ENCODE data around the gene LRRTM2.

Gene LRRTM2

GRCh38 chr5:138853132-138853531, 22.0 kb downstream of the LRRTM2 start:
- TF ChIP-seq CTCF (IDR thresholded peaks at IDR 0.05; ENCODE audit: insufficient read depth, low read depth, low read length, missing control alignments): no peak
- no peak for DNase-seq (ENCODE audit: low read depth)
- no peak overlapping the region for H3K4me3 ChIP-seq (ENCODE audit: low read depth, low read length)

GRCh38 chr5:138850865-138851435, 24.2 kb downstream of the LRRTM2 start:
- no peak for TF ChIP-seq CTCF (IDR thresholded peaks at IDR 0.05; ENCODE audit: insufficient read depth, low read depth, low read length, missing control alignments)
- DNase-seq (ENCODE audit: low read depth): no peak

GRCh38 chr5:138849882-138850281, 25.3 kb downstream of the LRRTM2 start:
- no peak for TF ChIP-seq CTCF (IDR thresholded peaks at IDR 0.05; ENCODE audit: insufficient read depth, low read depth, low read length, missing control alignments)
- no peak overlapping the region for H3K4me3 ChIP-seq (ENCODE audit: low read depth, low read length)
- no peak for DNase-seq (ENCODE audit: low read depth)

More at GRCh38 chr5:138850865-138851435, 24.2 kb downstream of the LRRTM2 start:
- H3K4me3 ChIP-seq (ENCODE audit: low read depth, low read length): no peak overlapping the region

GRCh38 chr5:138849439-138849838, 25.7 kb downstream of the LRRTM2 start:
- DNase-seq (ENCODE audit: low read depth): no peak
- H3K4me3 ChIP-seq (ENCODE audit: low read depth, low read length): no peak overlapping the region
- TF ChIP-seq CTCF (IDR thresholded peaks at IDR 0.05; ENCODE audit: insufficient read depth, low read depth, low read length, missing control alignments): no peak

GRCh38 chr5:138844812-138845513, 30.2 kb downstream of the LRRTM2 start:
- TF ChIP-seq CTCF (IDR thresholded peaks at IDR 0.05; ENCODE audit: insufficient read depth, low read depth, low read length, missing control alignments): no peak
- no peak for DNase-seq (ENCODE audit: low read depth)
- no peak overlapping the region for H3K4me3 ChIP-seq (ENCODE audit: low read depth, low read length)

GRCh38 chr5:138844125-138844461, 31.0 kb downstream of the LRRTM2 start:
- TF ChIP-seq CTCF (IDR thresholded peaks at IDR 0.05; ENCODE audit: insufficient read depth, low read depth, low read length, missing control alignments): no peak
- DNase-seq (ENCODE audit: low read depth): no peak
- H3K4me3 ChIP-seq (ENCODE audit: low read depth, low read length): no peak overlapping the region
